Esophagus muscularis mucosa (tissue), 4 donors: ENCODE results near the gene CDC5L.

ENCODE experiments used
- EP300 ChIP-seq: sonication (generic); formaldehyde crosslinking; IDR thresholded peaks from one replicate; pipeline ENCODE4 v1.6.1; 2017; ENCODE audit warnings: antibody characterized with exemption
- POLR2A ChIP-seq: fragments of 450-650 bp; IDR thresholded peaks from one replicate; pipeline ENCODE4 v1.6.1; 2017; ENCODE audit warnings: antibody characterized with exemption, moderate library complexity, mild to moderate bottlenecking, low read depth
- POLR2AphosphoS5 ChIP-seq, 2 donors: sonication (generic); formaldehyde crosslinking; IDR thresholded peaks; one replicate each; pipeline ENCODE4 v1.6.1; 2017; ENCODE audit warnings: antibody characterized with exemption in 2 of 2
- TF ChIP-seq, protein P1 (sequence below), 3 experiments: fragments of 200-600 bp in 2 of 3; fragments of 450-650 bp in 1 of 3; sonication (generic) in 2 of 3; IDR thresholded peaks; one replicate each; pipeline ENCODE4 v1.5.1; 2017 to 2019; ENCODE audit warnings: antibody characterized with exemption in 3 of 3, mild to moderate bottlenecking in 2 of 3, moderate library complexity in 1 of 3

- TF ChIP-seq, protein P1, sequence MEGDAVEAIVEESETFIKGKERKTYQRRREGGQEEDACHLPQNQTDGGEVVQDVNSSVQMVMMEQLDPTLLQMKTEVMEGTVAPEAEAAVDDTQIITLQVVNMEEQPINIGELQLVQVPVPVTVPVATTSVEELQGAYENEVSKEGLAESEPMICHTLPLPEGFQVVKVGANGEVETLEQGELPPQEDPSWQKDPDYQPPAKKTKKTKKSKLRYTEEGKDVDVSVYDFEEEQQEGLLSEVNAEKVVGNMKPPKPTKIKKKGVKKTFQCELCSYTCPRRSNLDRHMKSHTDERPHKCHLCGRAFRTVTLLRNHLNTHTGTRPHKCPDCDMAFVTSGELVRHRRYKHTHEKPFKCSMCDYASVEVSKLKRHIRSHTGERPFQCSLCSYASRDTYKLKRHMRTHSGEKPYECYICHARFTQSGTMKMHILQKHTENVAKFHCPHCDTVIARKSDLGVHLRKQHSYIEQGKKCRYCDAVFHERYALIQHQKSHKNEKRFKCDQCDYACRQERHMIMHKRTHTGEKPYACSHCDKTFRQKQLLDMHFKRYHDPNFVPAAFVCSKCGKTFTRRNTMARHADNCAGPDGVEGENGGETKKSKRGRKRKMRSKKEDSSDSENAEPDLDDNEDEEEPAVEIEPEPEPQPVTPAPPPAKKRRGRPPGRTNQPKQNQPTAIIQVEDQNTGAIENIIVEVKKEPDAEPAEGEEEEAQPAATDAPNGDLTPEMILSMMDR (IDR thresholded peaks at IDR 0.05), result no peak
- TF ChIP-seq POLR2AphosphoS5 (IDR thresholded peaks at IDR 0.05) (no peak), POLR2A (no peak), EP300 (no peak)
These were observed 27.5 kb upstream of the CDC5L start for GRCh38 chr6:44359973-44360372.
